Measurements from ENCODE around the gene LYRM2.

DNA sequence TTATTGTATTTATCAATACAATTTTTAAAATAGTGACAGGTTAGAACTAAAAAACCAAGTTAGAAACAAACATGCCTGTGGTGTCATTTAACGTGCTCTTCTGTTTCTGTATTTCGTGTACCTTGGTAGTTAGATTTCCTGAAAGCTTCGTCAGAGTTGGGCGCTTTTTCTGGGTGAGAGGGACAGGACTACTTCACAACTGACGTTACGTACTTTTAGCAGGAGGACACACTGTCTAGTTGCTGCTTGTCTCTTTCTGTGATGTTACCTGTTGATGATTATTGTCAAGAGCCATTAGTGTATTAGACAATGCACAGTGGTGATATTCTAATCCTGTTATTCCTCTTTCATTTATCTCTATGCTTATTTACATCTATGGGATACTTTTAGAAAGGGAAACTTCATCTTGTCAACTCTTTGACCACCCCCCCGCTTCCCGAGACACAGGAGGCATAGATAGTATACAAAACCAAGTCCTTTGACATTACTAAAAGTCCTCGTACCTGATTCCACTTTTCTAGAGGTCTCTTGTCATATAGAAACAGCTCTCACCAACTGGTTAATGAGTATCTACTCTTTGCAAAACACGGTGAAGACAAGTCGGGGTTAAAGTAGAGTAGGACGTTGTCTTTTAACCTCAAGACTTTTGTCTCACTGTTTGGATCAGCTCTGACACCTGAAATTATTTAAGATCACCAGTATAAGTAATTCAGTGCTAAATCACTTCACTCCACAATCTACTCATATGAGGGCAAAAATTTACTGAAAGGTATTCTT is 96.3 kb downstream of the LYRM2 start:
- TF ChIP-seq, protein P1, sequence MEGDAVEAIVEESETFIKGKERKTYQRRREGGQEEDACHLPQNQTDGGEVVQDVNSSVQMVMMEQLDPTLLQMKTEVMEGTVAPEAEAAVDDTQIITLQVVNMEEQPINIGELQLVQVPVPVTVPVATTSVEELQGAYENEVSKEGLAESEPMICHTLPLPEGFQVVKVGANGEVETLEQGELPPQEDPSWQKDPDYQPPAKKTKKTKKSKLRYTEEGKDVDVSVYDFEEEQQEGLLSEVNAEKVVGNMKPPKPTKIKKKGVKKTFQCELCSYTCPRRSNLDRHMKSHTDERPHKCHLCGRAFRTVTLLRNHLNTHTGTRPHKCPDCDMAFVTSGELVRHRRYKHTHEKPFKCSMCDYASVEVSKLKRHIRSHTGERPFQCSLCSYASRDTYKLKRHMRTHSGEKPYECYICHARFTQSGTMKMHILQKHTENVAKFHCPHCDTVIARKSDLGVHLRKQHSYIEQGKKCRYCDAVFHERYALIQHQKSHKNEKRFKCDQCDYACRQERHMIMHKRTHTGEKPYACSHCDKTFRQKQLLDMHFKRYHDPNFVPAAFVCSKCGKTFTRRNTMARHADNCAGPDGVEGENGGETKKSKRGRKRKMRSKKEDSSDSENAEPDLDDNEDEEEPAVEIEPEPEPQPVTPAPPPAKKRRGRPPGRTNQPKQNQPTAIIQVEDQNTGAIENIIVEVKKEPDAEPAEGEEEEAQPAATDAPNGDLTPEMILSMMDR (IDR thresholded peaks at IDR 0.05), result no peak
- TF ChIP-seq, protein P2, sequence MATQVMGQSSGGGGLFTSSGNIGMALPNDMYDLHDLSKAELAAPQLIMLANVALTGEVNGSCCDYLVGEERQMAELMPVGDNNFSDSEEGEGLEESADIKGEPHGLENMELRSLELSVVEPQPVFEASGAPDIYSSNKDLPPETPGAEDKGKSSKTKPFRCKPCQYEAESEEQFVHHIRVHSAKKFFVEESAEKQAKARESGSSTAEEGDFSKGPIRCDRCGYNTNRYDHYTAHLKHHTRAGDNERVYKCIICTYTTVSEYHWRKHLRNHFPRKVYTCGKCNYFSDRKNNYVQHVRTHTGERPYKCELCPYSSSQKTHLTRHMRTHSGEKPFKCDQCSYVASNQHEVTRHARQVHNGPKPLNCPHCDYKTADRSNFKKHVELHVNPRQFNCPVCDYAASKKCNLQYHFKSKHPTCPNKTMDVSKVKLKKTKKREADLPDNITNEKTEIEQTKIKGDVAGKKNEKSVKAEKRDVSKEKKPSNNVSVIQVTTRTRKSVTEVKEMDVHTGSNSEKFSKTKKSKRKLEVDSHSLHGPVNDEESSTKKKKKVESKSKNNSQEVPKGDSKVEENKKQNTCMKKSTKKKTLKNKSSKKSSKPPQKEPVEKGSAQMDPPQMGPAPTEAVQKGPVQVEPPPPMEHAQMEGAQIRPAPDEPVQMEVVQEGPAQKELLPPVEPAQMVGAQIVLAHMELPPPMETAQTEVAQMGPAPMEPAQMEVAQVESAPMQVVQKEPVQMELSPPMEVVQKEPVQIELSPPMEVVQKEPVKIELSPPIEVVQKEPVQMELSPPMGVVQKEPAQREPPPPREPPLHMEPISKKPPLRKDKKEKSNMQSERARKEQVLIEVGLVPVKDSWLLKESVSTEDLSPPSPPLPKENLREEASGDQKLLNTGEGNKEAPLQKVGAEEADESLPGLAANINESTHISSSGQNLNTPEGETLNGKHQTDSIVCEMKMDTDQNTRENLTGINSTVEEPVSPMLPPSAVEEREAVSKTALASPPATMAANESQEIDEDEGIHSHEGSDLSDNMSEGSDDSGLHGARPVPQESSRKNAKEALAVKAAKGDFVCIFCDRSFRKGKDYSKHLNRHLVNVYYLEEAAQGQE (IDR thresholded peaks at IDR 0.05; ENCODE audit: insufficient read depth in 1 of 2, low read depth in 2 of 2, low read length in 1 of 2), result no peak

Data from Panc1 (cell line).